NB4 (cell line): ENCODE measurements around the gene CEBPE.
"Not testable (repeated sequence)": the region's sequence is repeated elsewhere in the genome, so short reads cannot be mapped to it uniquely, and the experiment has no call there.

Experiments
- DNase-seq: peaks from one replicate; pipeline ENCODE4 v3.0.0; 2010; ENCODE audit warnings: low read depth
- H3K4me3 ChIP-seq: one replicate; pipeline ENCODE4 v1.5.1; 2011; ENCODE audit warnings: mild to moderate bottlenecking, low read depth, low read length, moderate library complexity
- MAX ChIP-seq: IDR thresholded peaks from 2 replicates; pipeline ENCODE4 v1.6.1; 2011; ENCODE audit warnings: low read depth, low read length
- MYC ChIP-seq: IDR thresholded peaks from 2 replicates; pipeline ENCODE4 v1.6.1; 2011; ENCODE audit warnings: low read depth, low read length
- POLR2A ChIP-seq: IDR thresholded peaks from 2 replicates; pipeline ENCODE4 v1.6.1; 2011; ENCODE audit warnings: mild to moderate bottlenecking; ENCODE audit not compliant: insufficient read length; ENCODE audit errors: extremely low read depth
- TF ChIP-seq, protein P1 (sequence below): IDR thresholded peaks from one replicate; pipeline ENCODE4 v1.5.1; 2012; ENCODE audit warnings: low read depth, low read length

The CEBPE gene

GRCh38 chr14:23110579-23111365 lies 8.3 kb downstream of the CEBPE start:
- H3K4me3 ChIP-seq = no peak overlapping the region
- TF ChIP-seq MYC = no peak
- TF ChIP-seq, protein P1, sequence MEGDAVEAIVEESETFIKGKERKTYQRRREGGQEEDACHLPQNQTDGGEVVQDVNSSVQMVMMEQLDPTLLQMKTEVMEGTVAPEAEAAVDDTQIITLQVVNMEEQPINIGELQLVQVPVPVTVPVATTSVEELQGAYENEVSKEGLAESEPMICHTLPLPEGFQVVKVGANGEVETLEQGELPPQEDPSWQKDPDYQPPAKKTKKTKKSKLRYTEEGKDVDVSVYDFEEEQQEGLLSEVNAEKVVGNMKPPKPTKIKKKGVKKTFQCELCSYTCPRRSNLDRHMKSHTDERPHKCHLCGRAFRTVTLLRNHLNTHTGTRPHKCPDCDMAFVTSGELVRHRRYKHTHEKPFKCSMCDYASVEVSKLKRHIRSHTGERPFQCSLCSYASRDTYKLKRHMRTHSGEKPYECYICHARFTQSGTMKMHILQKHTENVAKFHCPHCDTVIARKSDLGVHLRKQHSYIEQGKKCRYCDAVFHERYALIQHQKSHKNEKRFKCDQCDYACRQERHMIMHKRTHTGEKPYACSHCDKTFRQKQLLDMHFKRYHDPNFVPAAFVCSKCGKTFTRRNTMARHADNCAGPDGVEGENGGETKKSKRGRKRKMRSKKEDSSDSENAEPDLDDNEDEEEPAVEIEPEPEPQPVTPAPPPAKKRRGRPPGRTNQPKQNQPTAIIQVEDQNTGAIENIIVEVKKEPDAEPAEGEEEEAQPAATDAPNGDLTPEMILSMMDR = no peak
- TF ChIP-seq MAX = no peak
- TF ChIP-seq POLR2A = no peak
- DNase-seq = peak; percentile 65

DNA sequence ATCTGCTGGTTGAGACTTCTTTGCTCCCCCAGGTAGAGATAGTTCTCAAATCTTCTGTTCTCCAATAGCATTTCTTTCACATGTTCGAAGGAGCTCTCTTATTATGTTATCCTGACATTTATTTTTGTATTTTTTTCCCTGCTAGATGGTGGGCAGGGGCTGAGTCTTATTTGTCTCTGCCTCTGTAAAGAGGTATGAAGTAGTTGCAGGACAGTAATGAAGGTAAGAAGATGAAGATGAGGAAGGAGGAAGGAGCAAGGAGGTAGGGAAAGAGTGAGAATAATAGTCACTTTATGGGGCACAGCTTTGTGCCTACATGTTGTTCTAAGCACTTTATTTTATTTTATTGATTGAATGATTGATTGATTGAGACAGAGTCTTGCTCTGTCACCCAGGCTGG lies 9.3 kb downstream of the CEBPE start:
- no peak for DNase-seq
- H3K4me3 ChIP-seq = no peak overlapping the region
- TF ChIP-seq POLR2A (no peak), MYC (no peak), MAX (no peak)
- TF ChIP-seq, protein P1 = no peak

GRCh38 chr14:23108169-23108568 lies 10.9 kb downstream of the CEBPE start:
- not testable (repeated sequence) for H3K4me3 ChIP-seq, DNase-seq

DNA sequence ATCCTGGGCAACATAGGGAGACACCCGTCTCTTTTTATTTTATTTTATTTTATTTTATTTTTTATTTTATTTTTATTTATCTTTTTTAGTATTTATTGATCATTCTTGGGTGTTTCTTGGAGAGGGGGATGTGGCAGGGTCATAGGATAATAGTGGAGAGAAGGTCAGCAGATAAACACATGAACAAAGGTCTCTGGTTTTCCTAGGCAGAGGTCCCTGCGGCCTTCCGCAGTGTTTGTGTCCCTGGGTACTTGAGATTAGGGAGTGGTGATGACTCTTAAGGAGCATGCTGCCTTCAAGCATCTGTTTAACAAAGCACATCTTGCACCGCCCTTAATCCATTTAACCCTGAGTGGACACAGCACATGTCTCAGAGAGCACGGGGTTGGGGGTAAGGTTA lies 11.4 kb downstream of the CEBPE start:
- DNase-seq, H3K4me3 ChIP-seq: not testable (repeated sequence)

GRCh38 chr14:23106747-23107045 lies 12.4 kb downstream of the CEBPE start:
- H3K4me3 ChIP-seq = no peak overlapping the region
- no peak for DNase-seq
- TF ChIP-seq MAX = no peak
- no peak for TF ChIP-seq MYC
- TF ChIP-seq, protein P1 = no peak
- TF ChIP-seq POLR2A = no peak

- no peak for DNase-seq
- no peak for TF ChIP-seq MYC
- no peak overlapping the region for H3K4me3 ChIP-seq
Measured at GRCh38 chr14:23105348-23105824, 13.7 kb downstream of the CEBPE start.

DNA sequence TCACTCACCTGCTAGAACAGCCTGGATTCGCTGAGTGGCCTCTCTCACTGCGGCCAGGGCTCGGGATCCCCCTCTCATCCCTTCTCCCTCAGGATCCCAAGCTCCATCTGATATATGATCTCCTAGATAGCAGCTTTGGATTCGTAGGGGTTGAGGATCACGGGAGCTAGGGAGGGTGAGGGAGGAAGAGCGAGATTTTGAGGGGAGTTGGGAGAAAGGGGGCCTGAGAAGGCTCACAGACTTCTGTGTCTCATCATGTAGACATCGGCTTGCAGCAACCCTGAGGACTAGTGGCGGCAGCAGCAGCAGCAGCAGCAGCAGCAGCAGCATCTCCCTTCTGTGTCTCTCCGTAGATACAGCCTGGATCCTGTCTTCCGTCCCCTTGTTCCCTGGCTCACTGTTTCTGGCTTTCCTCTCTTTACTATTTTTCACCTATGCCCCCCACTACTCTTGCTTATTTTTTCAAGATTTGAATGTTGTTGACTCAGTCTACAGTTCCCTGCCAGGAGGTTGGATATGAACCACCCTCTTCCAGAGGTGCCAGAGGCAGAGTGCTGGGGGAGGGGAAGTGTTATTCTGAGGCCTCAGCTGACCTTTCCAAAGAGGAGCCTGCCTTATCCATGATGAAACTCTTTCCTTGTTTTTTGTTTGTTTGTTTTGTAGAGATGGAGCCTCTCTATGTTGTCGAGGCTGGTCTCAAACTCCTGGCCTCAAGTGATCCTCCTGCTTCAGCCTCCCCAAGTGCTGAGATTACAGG lies 14.3 kb downstream of the CEBPE start, which contains the start of gene CIROP:
TSS of gene CIROP (minus strand) at position 399 of the 757 bp plus-strand sequence. CDS start at position 330, 69 bp downstream.
- TF ChIP-seq MYC = no peak
- TF ChIP-seq, protein P1 = no peak
- TF ChIP-seq POLR2A = no peak
- TF ChIP-seq MAX = no peak
- no peak for DNase-seq
- H3K4me3 ChIP-seq = no peak within 1 kb of the TSS
